Upper lobe of left lung (tissue), 6 donors: Measurements from ENCODE around the gene GGNBP2. TPM values are rescaled to one million over a fixed set of nuclear protein-coding genes. Genes with fewer than 3 reads are reported as not detected.

ENCODE experiments used
- ATAC-seq, 2 donors: fragments of 200-7000 bp; cut with Tn5 transposase; one replicate each; pipeline ENCODE4 v1.9.1; 2022; ENCODE audit warnings: mild to moderate bottlenecking in 2 of 2, moderate library complexity in 2 of 2; ENCODE audit not compliant: low FRiP score in 2 of 2
- DNase-seq, 2 donors: peaks; one replicate each; pipeline ENCODE4 v3.0.0-alpha.2; 2019 to 2020
- H3K27ac ChIP-seq, 4 donors: fragments of 200-600 bp; sonication (generic); one replicate each; pipeline ENCODE4 v1.5.1; 2016 to 2019
- H3K27me3 ChIP-seq, 4 donors: fragments of 200-600 bp; sonication (generic); one replicate each; pipeline ENCODE4 v1.5.1; 2017 to 2019
- H3K36me3 ChIP-seq, 4 donors: fragments of 200-600 bp; sonication (generic); one replicate each; pipeline ENCODE4 v1.5.1; 2016 to 2019
- H3K4me1 ChIP-seq, 4 donors: fragments of 200-600 bp; sonication (generic); one replicate each; pipeline ENCODE4 v1.5.1; 2018 to 2019
- H3K4me3 ChIP-seq, 4 donors: fragments of 200-600 bp; sonication (generic); one replicate each; pipeline ENCODE4 v1.5.1; 2017 to 2019; ENCODE audit warnings: mild to moderate bottlenecking in 2 of 4, moderate library complexity in 1 of 4
- H3K9me3 ChIP-seq, 4 donors: fragments of 200-600 bp; sonication (generic); one replicate each; pipeline ENCODE4 v1.5.1; 2018 to 2019
- EP300 ChIP-seq, 4 donors: sonication (generic); formaldehyde crosslinking; IDR thresholded peaks; one replicate each; pipeline ENCODE4 v1.5.1; 2017; ENCODE audit warnings: antibody characterized with exemption in 4 of 4, control low read depth in 2 of 4
- POLR2A ChIP-seq, 4 donors: fragments of 450-650 bp; IDR thresholded peaks; one replicate each; pipeline ENCODE4 v1.5.1; 2016 to 2017; ENCODE audit warnings: antibody characterized with exemption in 4 of 4, mild to moderate bottlenecking in 2 of 4
- POLR2AphosphoS5 ChIP-seq, 2 donors: sonication (generic); formaldehyde crosslinking; IDR thresholded peaks; one replicate each; pipeline ENCODE4 v1.5.1; 2017; ENCODE audit warnings: antibody characterized with exemption in 2 of 2
- WGBS, 2 donors: methylation state at CpG; one replicate each; pipeline ENCODE4 v1.1.5; 2017 to 2018; 5-methylcytosine and 5-hydroxymethylcytosine counted together
- total RNA-seq, 6 donors: library from RNA; depleted of rRNA in 4 of 6; stranded (reverse); fragments of >200 nt in 4 of 6; gene quantifications; one replicate each; pipeline versions ENCODE4 v1.1.0 to v1.2.1, GENCODE V29; 2016 to 2021
- TF ChIP-seq, protein P1 (sequence below), 6 experiments: fragments of 450-650 bp in 4 of 6; fragments of 200-600 bp in 2 of 6; sonication (generic) in 2 of 6; IDR thresholded peaks; one replicate each; pipeline ENCODE4 v1.5.1; 2016 to 2019; ENCODE audit warnings: antibody characterized with exemption in 6 of 6
- donor health status: DM: no; HTN: no; CAD: no; lungs with moderate emphysema.
- donor health status: DM: no; HTN: yes; CAD: no; lungs with severe emphysema.

Gene GGNBP2
- total RNA-seq, 6 donors from 2014 or later: 36.8 to 101 (median 70.0) TPM

DNA sequence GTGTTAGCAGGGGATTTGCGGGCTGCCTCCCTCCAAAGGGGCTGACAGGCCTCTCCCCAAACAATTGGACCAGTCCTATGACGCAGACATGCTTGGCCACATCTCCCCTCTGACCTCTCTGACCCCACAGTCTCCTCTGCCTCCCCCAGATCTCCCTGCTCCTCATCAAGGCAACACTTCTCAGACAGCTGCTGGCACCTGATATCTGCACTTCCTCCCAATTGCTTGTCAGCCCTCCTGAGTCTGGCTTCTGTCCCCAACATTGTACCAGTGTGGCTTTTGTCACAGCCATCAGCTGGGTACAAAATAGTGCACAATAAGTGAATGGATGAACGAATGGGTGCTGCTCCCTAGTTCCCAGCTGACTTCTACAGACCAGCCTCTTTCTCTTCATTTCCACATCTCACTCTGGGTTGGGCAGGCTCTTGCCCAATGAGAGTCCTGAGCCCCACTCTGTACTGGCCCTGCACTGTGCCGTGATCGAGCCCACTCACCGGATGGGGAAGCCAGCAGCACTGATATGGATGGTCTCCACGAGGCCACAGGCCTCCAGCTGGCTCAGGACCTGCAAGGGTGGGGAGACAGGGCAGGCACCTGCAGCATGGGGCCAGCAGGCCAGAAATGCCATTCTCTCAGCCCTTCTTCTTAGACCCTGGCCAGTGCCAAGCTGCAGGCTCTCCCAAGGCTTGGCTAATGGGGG is 41.1 kb upstream of the GGNBP2 start:
- Histone ChIP-seq H3K9me3 (no peaks in the 10 kb centered on the region), H3K36me3 (peaks cover 3 to 64% (median 39%) of the 10 kb centered on the region in 4 donors), H3K27ac (no peak overlapping the region), H3K4me1 (no peaks in the 10 kb centered on the region), H3K4me3 (no peak overlapping the region), H3K27me3 (no peaks in the 10 kb centered on the region)
- TF ChIP-seq, protein P1, sequence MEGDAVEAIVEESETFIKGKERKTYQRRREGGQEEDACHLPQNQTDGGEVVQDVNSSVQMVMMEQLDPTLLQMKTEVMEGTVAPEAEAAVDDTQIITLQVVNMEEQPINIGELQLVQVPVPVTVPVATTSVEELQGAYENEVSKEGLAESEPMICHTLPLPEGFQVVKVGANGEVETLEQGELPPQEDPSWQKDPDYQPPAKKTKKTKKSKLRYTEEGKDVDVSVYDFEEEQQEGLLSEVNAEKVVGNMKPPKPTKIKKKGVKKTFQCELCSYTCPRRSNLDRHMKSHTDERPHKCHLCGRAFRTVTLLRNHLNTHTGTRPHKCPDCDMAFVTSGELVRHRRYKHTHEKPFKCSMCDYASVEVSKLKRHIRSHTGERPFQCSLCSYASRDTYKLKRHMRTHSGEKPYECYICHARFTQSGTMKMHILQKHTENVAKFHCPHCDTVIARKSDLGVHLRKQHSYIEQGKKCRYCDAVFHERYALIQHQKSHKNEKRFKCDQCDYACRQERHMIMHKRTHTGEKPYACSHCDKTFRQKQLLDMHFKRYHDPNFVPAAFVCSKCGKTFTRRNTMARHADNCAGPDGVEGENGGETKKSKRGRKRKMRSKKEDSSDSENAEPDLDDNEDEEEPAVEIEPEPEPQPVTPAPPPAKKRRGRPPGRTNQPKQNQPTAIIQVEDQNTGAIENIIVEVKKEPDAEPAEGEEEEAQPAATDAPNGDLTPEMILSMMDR (IDR thresholded peaks at IDR 0.05): no peak
- TF ChIP-seq POLR2AphosphoS5 (IDR thresholded peaks at IDR 0.05) (no peak), EP300 (IDR thresholded peaks at IDR 0.05) (no peak), POLR2A (IDR thresholded peaks at IDR 0.05) (no peak)
- WGBS, 2 donors: 94 to 99% methylated on average over 7 of the region's 7 CpGs
- ATAC-seq (no peak), DNase-seq (no peak)

DNA sequence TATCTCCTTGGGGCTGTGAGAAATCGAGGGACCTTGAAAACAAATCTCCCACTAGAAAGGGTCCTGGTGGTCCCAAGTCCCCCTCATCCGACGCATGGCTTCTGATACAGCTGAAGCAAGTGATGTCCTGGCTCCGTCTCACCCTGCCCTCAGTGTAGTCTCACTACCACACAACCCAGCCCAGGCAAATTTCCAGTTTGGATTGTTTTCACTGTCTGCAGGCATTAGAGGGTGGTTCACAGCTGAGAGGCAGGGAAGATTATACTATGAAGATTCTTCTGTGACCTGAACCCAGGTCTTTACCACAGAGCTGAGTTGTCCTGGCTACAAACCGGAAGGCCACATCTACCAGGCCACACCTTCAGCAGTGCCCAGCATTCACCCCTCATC is 40.6 kb upstream of the GGNBP2 start:
- WGBS, 2 donors: 92 to 95% methylated on average over 2 to 5 of the region's 5 CpGs
- H3K36me3 ChIP-seq: peaks cover 0 to 62% (median 42%) of the 10 kb centered on the region in 4 donors
- no peaks in the 10 kb centered on the region for H3K9me3 ChIP-seq
- H3K27me3 ChIP-seq: no peaks in the 10 kb centered on the region
- no peak for TF ChIP-seq POLR2A (IDR thresholded peaks at IDR 0.05)
- TF ChIP-seq, protein P1 (IDR thresholded peaks at IDR 0.05): no peak
- TF ChIP-seq EP300 (IDR thresholded peaks at IDR 0.05): no peak
- no peak for TF ChIP-seq POLR2AphosphoS5 (IDR thresholded peaks at IDR 0.05)
- H3K4me3 ChIP-seq: no peak overlapping the region
- no peak for DNase-seq
- H3K27ac ChIP-seq: no peak overlapping the region
- no peak for ATAC-seq
- H3K4me1 ChIP-seq: no peaks in the 10 kb centered on the region

DNA sequence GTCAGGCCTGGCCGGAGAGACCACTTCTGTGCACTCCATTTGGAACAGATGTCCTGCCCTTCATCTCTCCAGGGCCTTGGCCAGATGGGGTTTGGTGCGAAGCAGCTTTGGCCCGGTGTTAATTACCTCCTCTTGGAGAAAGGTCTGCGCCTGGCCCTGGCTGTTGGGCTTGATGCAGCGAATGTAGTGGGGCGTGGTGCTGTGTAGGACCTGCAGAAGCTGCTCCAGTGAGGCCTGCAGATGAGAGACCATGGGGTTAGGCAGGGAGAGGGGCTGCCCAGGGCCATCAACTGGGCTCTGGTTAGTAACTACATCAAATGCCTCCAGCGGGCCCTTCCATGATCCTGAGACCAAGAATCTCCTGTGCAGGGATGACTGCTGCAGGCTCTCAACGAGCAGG is 39.5 kb upstream of the GGNBP2 start:
- ATAC-seq: no peak
- TF ChIP-seq, protein P1 (IDR thresholded peaks at IDR 0.05): no peak
- no peak for TF ChIP-seq POLR2AphosphoS5 (IDR thresholded peaks at IDR 0.05)
- no peak for TF ChIP-seq EP300 (IDR thresholded peaks at IDR 0.05)
- no peak for TF ChIP-seq POLR2A (IDR thresholded peaks at IDR 0.05)
- Histone ChIP-seq H3K4me1 (no peaks in the 10 kb centered on the region), H3K36me3 (peaks cover 0 to 68% (median 44%) of the 10 kb centered on the region in 4 donors), H3K4me3 (no peak overlapping the region), H3K9me3 (no peaks in the 10 kb centered on the region), H3K27ac (no peak overlapping the region), H3K27me3 (no peaks in the 10 kb centered on the region)
- DNase-seq: no peak
- WGBS, 2 donors: 92 to 94% methylated on average over 2 to 8 of the region's 8 CpGs

DNA sequence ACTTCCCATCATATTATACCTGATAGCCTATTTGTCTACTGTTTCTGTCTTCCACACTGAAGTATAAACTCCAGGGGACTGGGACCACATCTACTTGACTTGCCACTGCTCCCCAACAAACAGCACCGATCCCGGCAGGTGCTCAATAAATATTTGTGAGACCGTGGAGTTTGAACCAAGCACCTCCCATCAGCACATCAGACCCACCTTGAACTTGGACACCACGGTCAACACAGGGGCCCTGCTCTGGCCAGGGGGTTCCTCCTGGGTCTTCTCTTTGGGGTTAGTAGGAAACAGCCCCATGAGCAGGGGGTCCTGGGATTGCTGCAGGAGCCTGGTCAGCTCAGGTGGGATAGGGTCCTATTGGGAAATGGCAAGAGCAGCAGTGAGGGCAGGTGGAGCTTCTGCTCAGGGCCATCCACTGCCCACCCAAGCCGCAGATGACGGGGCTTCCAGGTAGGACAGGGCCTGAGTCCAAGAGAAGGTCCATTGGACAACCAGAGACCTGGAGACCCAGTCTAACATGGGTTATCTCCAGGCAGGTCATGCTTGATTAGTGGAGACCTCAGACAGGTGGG is 38.4 kb upstream of the GGNBP2 start:
- WGBS, 2 donors: 73 to 81% methylated on average over 4 to 6 of the region's 6 CpGs
- Histone ChIP-seq H3K4me1 (no peaks in the 10 kb centered on the region), H3K27me3 (no peaks in the 10 kb centered on the region), H3K36me3 (peaks cover 0 to 71% (median 44%) of the 10 kb centered on the region in 4 donors), H3K27ac (no peak overlapping the region), H3K4me3 (no peak overlapping the region), H3K9me3 (no peaks in the 10 kb centered on the region)
- ATAC-seq: no peak
- TF ChIP-seq, protein P1 (IDR thresholded peaks at IDR 0.05): no peak
- no peak for TF ChIP-seq POLR2A (IDR thresholded peaks at IDR 0.05)
- TF ChIP-seq POLR2AphosphoS5 (IDR thresholded peaks at IDR 0.05): no peak
- no peak for TF ChIP-seq EP300 (IDR thresholded peaks at IDR 0.05)
- no peak for DNase-seq
